Left cardiac atrium (tissue), 4 donors: ENCODE measurements around the gene CD300H. TPM values are rescaled to one million over a fixed set of nuclear protein-coding genes. Genes with fewer than 3 reads are reported as not detected.

Experiments used
- ATAC-seq, 2 donors: fragments of 200-7000 bp; cut with Tn5 transposase; one replicate each; pipeline ENCODE4 v1.9.1; 2020; ENCODE audit warnings: mild to moderate bottlenecking in 2 of 2, moderate library complexity in 2 of 2
- DNase-seq: peaks from one replicate; pipeline ENCODE4 v3.0.0-alpha.2; 2020
- intact Hi-C, 2 donors: fragments of 100-400 bp; cut with DNase I; formaldehyde crosslinking; loops; one replicate each; pipeline versions ENCODE4 v1.14.1 to v1.15.1; 2022 to 2023
- total RNA-seq, 2 donors: library from RNA; stranded (reverse); fragmentation: NEBNext Ultra II Directional; extraction: Animal tissue kit (Norgen Biotek cat#: 25700); gene quantifications; one replicate each; pipeline ENCODE4 v1.2.1, GENCODE V29; 2021
- donor health status: DM: no; HTN: yes; CAD: no.
- donor health status: DM: no; HTN: yes; CAD: no; lungs with severe emphysema.
- donor health status: DM: yes; HTN: yes; CAD: no.
- donor health status: Dilated cardiomyopathy.

Gene CD300H
- total RNA-seq, 2 donors from 2014 or later, result not detected

DNA sequence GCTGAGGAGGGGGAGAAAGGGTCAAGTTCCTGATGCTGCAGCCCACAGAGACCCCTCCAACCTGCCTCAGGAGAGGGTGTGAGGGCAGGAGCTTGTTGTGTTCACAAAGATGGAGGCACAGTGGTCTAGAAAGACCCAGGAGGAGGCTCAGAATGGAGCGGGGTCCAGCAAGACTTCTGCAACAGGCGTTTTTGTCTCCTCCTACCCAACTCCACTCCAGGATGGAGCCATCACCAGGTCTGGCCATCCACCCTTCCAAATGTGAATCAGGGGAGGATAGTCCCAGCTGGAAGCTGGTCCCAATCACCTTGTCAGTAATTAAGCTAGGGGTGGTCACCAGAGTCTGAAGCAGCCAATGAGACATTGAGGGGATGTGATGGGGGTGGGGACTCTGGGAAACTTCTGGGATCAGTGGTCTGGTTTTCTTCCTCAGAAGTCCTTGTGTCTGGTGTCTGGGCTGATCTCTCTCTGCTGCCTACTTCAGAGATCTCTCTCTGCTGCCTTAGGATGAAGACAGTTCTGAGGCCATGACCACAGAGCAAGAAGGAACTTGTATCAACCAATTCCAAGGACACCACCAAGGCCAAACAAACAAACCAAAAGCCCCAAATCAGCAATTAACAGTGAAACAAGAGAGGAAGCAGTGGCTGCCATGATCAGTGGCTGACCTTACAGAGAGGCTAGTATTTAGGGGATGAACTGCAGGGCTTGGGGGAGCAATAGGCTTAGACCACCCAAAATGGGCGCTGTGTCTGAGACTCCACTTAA, 50.6 kb downstream of the CD300H start:
- no peak for ATAC-seq
- no peak for DNase-seq
- intact Hi-C loops, result no loop called here

DNA sequence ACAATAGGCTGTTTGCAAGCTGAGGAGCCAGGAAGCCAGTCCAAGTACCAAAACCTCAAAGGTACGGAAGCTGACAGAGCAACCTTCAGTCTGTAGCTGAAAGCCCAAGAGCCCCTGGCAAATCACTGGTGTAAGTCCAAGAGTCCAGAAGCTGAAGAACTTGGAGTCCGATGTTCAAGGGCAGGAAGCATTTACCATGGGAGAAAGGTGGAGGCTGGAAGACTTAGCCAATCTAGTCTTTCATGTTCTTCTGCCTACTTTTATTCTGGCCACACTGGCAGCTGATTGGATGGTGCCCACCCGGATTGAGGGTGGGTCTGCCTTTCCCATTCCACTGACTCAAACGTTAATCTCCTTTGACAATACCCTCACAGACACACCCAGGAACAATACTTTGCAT, 51.4 kb downstream of the CD300H start:
- intact Hi-C loops, result no loop called here
- DNase-seq, result no peak
- no peak for ATAC-seq

DNA sequence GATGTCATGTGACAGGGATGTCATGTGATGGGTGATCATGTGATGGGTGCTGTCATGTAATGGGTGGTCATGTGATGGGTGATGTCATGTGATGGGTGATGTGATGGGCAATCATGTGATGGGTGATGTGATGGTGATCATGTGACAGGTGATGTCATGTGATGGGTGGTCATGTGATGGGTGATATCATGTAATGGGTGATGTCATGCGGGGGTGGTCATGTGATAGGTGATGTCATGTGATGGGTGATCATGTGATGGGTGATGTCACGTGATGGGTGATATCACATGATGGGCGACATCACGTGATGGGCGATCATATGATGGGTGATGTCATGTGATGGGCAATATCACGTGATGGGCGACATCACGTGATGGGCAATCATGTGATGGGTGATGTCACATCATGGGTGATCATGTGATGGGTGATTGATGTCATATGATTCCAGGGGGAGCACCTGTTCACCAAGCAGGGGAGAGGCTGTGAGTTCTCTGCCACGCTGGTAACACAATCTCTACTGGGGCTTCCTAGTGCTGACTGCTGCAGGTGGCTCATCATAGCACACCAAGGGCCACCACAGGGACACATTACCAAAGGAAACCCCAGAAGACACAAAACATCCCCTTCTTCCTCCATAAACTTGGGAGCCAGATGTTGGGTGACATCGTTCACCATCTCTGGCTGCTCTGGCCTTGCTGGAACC, 52.5 kb downstream of the CD300H start:
- ATAC-seq, result no peak
- intact Hi-C loops, result no loop called here
- no peak for DNase-seq

DNA sequence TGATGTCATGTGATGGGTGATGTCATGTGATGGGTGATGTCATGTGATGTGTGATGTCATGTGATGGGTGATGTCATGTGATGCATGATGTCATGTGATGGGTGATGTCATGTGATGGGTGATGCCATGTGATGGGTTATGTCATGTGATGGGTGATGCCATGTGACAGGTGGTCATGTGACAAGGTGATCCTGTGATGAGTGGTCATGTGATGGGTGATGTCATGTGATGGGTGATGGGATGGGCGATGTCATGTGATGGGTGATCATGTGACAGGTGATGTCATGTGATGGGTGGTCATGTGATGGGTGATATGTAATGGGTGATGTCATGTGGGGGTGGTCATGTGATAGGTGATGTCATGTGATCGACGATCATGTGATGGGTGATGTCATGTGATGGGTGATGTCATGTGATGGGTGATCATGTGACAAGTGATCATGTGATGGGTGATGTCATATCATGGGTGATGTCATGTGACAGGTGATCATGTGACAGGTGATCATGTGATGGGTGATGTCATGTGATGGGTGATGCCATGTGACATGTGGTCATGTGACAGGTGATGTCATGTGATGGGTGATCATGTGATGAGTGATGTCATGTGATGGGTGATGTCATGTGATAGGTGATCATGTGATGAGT, 53.2 kb downstream of the CD300H start:
- intact Hi-C loops, result no loop called here
- DNase-seq (no peak), ATAC-seq (no peak)

DNA sequence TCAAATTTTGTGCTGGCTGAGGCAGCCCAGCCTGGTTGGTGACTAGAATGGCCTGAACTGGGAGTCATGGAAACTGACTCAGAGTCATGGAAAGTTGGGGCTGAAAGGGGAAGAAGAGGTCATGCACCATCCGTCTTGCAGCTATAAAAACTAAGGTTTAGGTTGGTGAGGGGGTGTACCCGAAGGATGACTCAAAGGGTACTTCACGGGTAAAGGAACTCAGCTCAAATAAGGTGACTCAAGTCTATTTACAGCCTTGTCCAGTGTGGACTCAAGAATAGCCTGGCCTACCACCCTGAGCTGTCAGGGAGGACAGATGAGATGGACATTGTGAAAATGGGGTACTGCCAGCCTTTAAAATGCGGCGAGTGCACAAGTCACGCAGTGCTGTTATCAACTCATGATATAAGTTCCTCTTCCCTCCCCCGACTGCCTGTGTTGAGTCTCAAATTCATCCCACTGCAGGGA, 54.7 kb downstream of the CD300H start:
- no peak for DNase-seq
- ATAC-seq, result peak in 1 of 2 donors; percentile 82
- intact Hi-C loops, result no loop called here

DNA sequence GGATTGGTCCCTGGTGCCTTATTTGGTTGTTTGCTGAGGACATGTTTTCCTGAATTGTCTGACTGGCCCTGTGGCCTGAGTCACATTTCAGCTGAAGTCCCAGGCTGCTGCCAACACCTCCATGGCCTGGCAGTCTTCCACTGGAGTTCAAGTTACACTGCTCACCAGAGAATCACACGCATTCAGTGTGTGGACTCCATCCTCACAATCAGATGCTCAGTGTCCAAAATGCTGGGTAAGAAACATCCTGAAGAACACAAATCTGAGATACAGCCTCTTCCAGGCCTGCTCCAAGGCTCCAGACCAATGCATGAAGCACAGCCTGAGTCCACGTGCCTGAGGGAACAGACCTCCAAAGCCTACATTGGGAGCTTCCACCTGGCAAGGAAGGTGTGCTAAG, 55.3 kb downstream of the CD300H start:
- peak; percentile 53 for DNase-seq
- peak; percentile 86 to 90 for ATAC-seq
- intact Hi-C loops, result no loop called here

Other genes with a start within 250 kb of the CD300H start
- 1 to 10 TPM in 1 of 2 donors, under 1 TPM in 1; 0.62 to 1.6 TPM for gene KIF19, start 241.3 kb downstream of the CD300H start, total RNA-seq
- not detected for gene BTBD17, start 205.6 kb downstream of the CD300H start, total RNA-seq
- under 1 TPM in 1 of 2 donors, not detected in 1; 0.15 TPM for gene GPR142, start 200.0 kb downstream of the CD300H start, total RNA-seq
- 10 to 100 TPM; 24.2 to 25.9 TPM for gene GPRC5C, start 135.4 kb downstream of the CD300H start, total RNA-seq
- 1 to 10 TPM; 2.9 to 5.7 TPM for gene CD300A, start 100.9 kb downstream of the CD300H start, total RNA-seq
- gene CD300LB, start 36.0 kb downstream of the CD300H start, total RNA-seq, result under 1 TPM; 0.29 to 0.32 TPM
- 1 to 10 TPM; 1.6 to 2.1 TPM for gene CD300C, start 21.4 kb downstream of the CD300H start, total RNA-seq
- not detected for gene CD300LD, start 24.8 kb upstream of the CD300H start, total RNA-seq
- gene CD300E, start 56.2 kb upstream of the CD300H start, total RNA-seq, result 1 to 10 TPM in 1 of 2 donors, under 1 TPM in 1; 0.65 to 1.4 TPM
- gene CD300LF, start 145.4 kb upstream of the CD300H start, total RNA-seq, result under 1 TPM; 0.41 to 0.44 TPM
- 1 to 10 TPM in 1 of 2 donors, under 1 TPM in 1; 0.58 to 3.2 TPM for gene RAB37, start 169.7 kb upstream of the CD300H start, total RNA-seq
- 10 to 100 TPM; 15.1 to 18.5 TPM for gene NHERF1, start 181.1 kb upstream of the CD300H start, total RNA-seq
- gene NAT9, start 208.8 kb upstream of the CD300H start, total RNA-seq, result 10 to 100 TPM; 23.7 to 34.7 TPM